ENCODE results near the gene GSG1L.

The GSG1L gene

DNA sequence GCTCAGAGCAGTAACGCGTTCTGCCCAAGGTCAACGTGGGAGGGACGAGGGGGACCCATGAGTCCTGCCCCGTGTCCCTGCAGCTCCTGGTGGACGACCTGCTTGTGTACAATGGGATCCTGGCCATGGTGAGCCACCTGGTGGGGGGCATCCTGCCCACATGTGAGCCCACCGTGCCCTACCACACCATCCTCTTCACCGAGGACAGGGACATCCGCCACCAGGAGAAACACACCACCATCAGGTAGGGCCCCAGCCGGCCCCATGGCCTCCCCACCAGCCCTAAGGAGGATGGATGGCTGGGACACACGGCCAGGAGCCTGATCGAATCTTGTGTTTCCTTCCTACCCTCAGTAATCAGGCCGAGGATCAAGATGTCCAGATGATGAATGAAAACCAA, 286.0 kb downstream of the GSG1L start:
- DNase-seq (ENCODE audit: low read depth) = no peak
- no peak for TF ChIP-seq CTCF (IDR thresholded peaks at IDR 0.05; ENCODE audit: control insufficient read depth, insufficient read depth, low read depth, low read length, missing control alignments)
- no peak overlapping the region for H3K4me3 ChIP-seq (ENCODE audit: control insufficient read depth, low read depth, low read length)

DNA sequence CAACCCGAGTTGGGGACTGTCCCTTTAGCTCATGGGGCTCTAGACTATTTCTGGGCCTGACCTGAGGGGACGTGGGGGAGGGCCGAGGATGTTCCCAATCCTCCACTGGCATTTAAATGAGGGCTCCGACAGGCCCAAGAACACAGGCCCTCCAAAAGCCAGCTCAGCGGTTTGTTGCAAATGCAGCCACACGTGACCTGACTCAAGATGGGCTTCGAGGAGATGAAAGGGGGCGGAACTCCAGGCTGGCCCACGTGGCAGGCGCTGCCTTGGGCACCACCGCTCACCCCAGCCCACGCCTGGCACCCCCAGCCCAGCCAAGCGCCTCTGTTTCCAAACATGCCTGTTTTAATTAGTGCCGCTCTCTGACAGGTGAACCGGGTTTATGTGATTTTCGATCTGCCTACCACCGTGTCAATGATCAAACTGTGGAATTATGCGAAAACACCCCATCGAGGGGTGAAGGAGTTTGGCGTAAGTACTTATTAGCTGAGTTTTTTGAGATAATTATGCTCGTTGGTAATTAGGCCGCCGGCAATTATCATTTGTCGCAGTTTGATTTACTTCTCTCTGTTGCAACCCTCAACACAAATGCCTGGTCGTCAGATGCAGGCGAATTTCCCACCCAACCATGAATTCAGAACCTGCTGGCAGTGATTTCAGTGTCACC, 286.8 kb downstream of the GSG1L start:
- no peak overlapping the region for H3K4me3 ChIP-seq (ENCODE audit: control insufficient read depth, low read depth, low read length)
- TF ChIP-seq CTCF (IDR thresholded peaks at IDR 0.05; ENCODE audit: control insufficient read depth, insufficient read depth, low read depth, low read length, missing control alignments) = no peak
- DNase-seq (ENCODE audit: low read depth) = no peak

DNA sequence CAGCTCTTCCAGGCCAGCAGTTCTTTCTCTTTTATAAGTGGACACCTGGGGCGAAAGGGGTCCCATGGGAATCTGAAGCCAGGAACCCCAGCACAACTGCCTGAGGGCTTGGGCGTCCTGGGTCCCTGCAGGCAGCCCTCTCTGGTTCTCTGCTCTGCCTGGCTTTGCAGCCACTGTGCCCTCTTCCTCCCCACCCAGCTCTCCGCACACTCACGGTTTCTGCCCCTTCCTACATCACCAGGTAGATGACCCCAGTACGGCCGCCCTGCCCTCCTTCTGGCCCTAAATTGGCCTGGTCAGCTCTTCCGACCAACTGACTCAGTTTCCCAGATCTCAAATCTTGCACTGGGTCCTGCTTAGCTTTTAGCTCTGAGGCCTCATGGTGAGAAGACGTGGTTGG, 288.3 kb downstream of the GSG1L start:
- no peak overlapping the region for H3K4me3 ChIP-seq (ENCODE audit: control insufficient read depth, low read depth, low read length)
- no peak for TF ChIP-seq CTCF (IDR thresholded peaks at IDR 0.05; ENCODE audit: control insufficient read depth, insufficient read depth, low read depth, low read length, missing control alignments)
- DNase-seq (ENCODE audit: low read depth) = no peak

DNA sequence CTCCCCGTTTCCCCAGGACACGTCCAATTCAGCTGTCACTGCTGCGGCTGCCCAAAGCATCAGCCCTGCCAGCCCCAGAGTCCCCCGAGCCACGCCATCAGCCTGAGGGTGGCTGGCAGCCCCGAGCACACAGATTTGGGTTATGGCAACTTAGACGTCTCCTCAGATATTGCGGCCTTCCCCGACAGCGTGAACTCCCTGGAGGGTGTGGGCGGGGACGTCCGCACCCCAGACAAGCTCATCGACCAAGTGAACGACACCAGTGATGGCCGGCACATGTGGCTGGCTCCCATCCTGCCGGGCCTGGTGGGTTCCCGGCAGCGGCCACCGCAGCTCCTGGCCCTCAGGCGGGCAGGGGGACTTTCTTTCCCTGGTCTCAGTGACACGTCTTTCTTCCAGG, 288.7 kb downstream of the GSG1L start:
- TF ChIP-seq CTCF (IDR thresholded peaks at IDR 0.05; ENCODE audit: control insufficient read depth, insufficient read depth, low read depth, low read length, missing control alignments) = no peak
- H3K4me3 ChIP-seq (ENCODE audit: control insufficient read depth, low read depth, low read length) = no peak overlapping the region
- no peak for DNase-seq (ENCODE audit: low read depth)

DNA sequence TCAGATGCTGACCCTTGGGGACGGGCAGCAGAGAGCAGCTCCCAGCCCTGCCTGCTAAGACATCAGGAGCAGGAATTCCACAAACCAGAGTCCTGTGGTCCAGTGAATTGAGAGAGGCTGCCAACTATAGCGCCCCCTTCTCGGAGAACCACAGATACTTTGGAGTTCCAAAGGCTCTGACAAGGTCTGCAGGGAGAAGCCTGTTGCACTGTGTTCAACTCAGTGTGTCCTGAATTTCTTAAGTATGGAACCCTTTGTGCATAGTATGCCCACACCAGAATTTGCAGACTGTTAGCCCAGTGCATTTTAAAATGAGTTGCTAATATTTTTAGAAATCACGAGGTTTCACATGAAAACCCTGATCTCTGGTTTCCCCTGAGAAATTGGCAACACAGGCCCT, 290.2 kb downstream of the GSG1L start:
- no peak for TF ChIP-seq CTCF (IDR thresholded peaks at IDR 0.05; ENCODE audit: control insufficient read depth, insufficient read depth, low read depth, low read length, missing control alignments)

DNA sequence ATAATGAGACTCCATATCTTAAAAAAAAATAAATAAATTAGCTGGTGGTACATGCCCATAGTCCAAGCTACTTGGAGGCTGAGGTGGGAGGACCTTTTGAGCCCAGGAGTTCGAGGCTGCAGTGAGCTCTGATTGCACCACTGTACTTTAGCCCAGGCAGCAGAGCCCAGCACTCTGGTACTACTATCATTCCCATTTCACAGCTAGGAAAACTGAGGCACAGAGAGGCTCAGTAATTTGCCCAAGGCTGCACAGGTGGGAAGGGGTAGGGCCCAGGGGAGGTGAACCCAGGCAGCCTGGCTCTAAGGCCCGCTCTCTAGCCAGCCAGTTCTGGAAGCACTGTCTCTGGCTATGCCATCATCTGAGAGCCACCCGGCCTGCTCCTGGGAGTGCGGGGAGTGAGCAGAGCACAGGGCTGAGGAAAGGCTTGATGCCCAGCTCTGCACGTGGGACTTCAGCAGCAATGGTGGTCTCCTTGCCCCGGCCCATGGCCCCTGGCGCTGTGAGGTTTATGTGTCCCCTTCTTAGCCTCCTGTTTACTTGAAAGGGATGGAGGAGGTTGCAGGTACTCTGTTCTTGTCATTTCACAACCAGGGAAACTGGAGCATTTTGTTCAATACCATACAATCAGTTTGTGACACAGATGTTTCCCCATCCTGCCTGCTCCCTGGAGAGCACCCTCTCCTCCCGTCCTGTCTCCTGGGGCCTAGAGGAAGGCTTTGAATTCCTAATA, 291.3 kb downstream of the GSG1L start:
- no peak overlapping the region for H3K4me3 ChIP-seq (ENCODE audit: control insufficient read depth, low read depth, low read length)
- DNase-seq (ENCODE audit: low read depth) = no peak

More for the DNA sequence above, 290.2 kb downstream of the GSG1L start:
- DNase-seq (ENCODE audit: low read depth) = no peak
- H3K4me3 ChIP-seq (ENCODE audit: control insufficient read depth, low read depth, low read length) = no peak overlapping the region

More for the DNA sequence above, 291.3 kb downstream of the GSG1L start:
- no peak for TF ChIP-seq CTCF (IDR thresholded peaks at IDR 0.05; ENCODE audit: control insufficient read depth, insufficient read depth, low read depth, low read length, missing control alignments)
